AG09309 (cell line): ENCODE measurements around the gene NOTCH2.
"Not testable (repeated sequence)": the region's sequence is repeated elsewhere in the genome, so short reads cannot be mapped to it uniquely, and the experiment has no call there.

Experiments used
- DNase-seq: peaks from one replicate; pipeline ENCODE4 v3.0.0-alpha.2; 2010; ENCODE audit warnings: low read depth
- H3K4me3 ChIP-seq: 2 replicates; pipeline ENCODE4 v1.5.1; 2011; ENCODE audit warnings: mild to moderate bottlenecking, low read depth, low read length, moderate library complexity; ENCODE audit not compliant: control insufficient read depth

NOTCH2 gene

GRCh38 chr1:120092232-120093218 is 23.1 kb upstream of the NOTCH2 start:
- H3K4me3 ChIP-seq, DNase-seq: not testable (repeated sequence)

GRCh38 chr1:120090830-120091229 is 21.4 kb upstream of the NOTCH2 start:
- not testable (repeated sequence) for H3K4me3 ChIP-seq, DNase-seq

- H3K4me3 ChIP-seq: not testable (repeated sequence)
- DNase-seq: peak; percentile 21
These were observed 18.5 kb upstream of the NOTCH2 start for GRCh38 chr1:120087959-120088358.

GRCh38 chr1:120069920-120070214 is 405 bp upstream of the NOTCH2 start:
- H3K4me3 ChIP-seq, DNase-seq: not testable (repeated sequence)

GRCh38 chr1:120068683-120069066 is 787 bp downstream of the NOTCH2 start:
- not testable (repeated sequence) for DNase-seq
- peak overlapping the region; percentile 51 for H3K4me3 ChIP-seq

- H3K4me3 ChIP-seq, DNase-seq: not testable (repeated sequence)
These were observed 21.3 kb downstream of the NOTCH2 start for GRCh38 chr1:120048208-120048607.

- DNase-seq, H3K4me3 ChIP-seq: not testable (repeated sequence)
These were observed 27.7 kb downstream of the NOTCH2 start for GRCh38 chr1:120041771-120042170.

GRCh38 chr1:120032253-120032652 is 37.2 kb downstream of the NOTCH2 start:
- not testable (repeated sequence) for DNase-seq, H3K4me3 ChIP-seq

GRCh38 chr1:120023791-120024190 is 45.7 kb downstream of the NOTCH2 start:
- not testable (repeated sequence) for DNase-seq, H3K4me3 ChIP-seq

- not testable (repeated sequence) for DNase-seq, H3K4me3 ChIP-seq
These were observed 54.5 kb downstream of the NOTCH2 start for GRCh38 chr1:120014978-120015377.

GRCh38 chr1:120008320-120008719 is 61.1 kb downstream of the NOTCH2 start:
- H3K4me3 ChIP-seq, DNase-seq: not testable (repeated sequence)

- DNase-seq, H3K4me3 ChIP-seq: not testable (repeated sequence)
These were observed 61.6 kb downstream of the NOTCH2 start for GRCh38 chr1:120007850-120008249.

GRCh38 chr1:120001035-120001434 is 68.4 kb downstream of the NOTCH2 start:
- DNase-seq, H3K4me3 ChIP-seq: not testable (repeated sequence)

- not testable (repeated sequence) for H3K4me3 ChIP-seq, DNase-seq
These were observed 72.6 kb downstream of the NOTCH2 start for GRCh38 chr1:119996731-119997312.

- not testable (repeated sequence) for H3K4me3 ChIP-seq, DNase-seq
These were observed 73.5 kb downstream of the NOTCH2 start for GRCh38 chr1:119995975-119996374.
